ENCODE results near the gene RPS15.
A peak's percentile ranks its signal among the peaks of the same experiment; 100 is the strongest.
"Not testable (repeated sequence)": the region's sequence is repeated elsewhere in the genome, so short reads cannot be mapped to it uniquely, and the experiment has no call there.

RPS15 gene

GRCh38 chr19:1430246-1430645 lies 8.0 kb upstream of the RPS15 start:
- no peak overlapping the region for H3K27ac ChIP-seq (ENCODE audit: low read depth, low read length)
- H3K9me3 ChIP-seq (ENCODE audit: control insufficient read depth, insufficient read depth, low read depth, low read length) = no peaks in the 10 kb centered on the region
- no peaks in the 10 kb centered on the region for H3K27me3 ChIP-seq (ENCODE audit: control insufficient read depth, insufficient read depth, low read length)
- H3K4me1 ChIP-seq (ENCODE audit: control insufficient read depth, insufficient read depth, low read length) = no peaks in the 10 kb centered on the region
- no peak overlapping the region for H3K9ac ChIP-seq (ENCODE audit: low read length)
- no peak overlapping the region for H3K4me3 ChIP-seq (ENCODE audit: low read depth, low read length)
- H3K36me3 ChIP-seq (ENCODE audit: control insufficient read depth, insufficient read depth, low read length) = peaks cover 87% of the 10 kb centered on the region

DNA sequence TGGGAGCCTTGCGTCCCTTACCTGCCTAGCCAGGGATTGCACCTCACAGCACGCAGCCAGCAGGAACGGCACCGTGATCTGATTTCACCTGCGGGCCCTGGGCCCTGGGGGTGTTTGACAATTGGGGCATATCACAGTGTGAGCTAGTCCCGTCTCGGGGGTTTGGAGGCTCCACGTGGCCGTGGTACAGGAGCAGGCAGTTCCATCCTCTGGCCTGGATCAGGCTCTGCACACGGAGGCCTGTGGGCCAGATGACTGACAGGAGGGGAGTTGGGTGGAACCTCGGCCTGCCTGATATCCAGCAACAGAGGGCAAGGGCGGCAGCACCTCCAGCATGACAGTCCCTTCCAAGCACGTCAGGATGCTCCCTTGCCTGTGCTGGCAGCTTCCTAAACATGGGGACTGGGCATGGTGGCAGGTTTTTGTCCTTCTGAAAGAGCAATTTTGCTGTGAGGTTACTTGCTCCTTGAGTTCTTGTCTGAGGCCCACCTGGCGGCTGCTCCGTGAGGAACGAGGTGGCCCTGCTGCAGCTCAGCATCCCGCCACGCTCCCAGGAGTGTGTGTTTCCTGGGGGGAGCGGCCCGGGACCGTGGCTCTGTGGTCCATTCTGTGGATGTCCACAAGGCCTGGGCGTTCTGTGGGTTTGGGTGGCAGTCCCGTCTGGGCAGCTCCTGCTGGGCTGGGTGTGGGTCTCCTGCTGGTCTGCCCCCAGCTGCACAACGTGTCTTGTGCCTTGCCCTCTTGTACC lies 6.3 kb upstream of the RPS15 start:
- H3K27ac ChIP-seq (ENCODE audit: low read depth, low read length) = no peak overlapping the region
- H3K36me3 ChIP-seq (ENCODE audit: control insufficient read depth, insufficient read depth, low read length) = peaks cover 74% of the 10 kb centered on the region
- H3K9ac ChIP-seq (ENCODE audit: low read length) = no peak overlapping the region
- no peaks in the 10 kb centered on the region for H3K9me3 ChIP-seq (ENCODE audit: control insufficient read depth, insufficient read depth, low read depth, low read length)
- no peak overlapping the region for H3K4me3 ChIP-seq (ENCODE audit: low read depth, low read length)
- no peaks in the 10 kb centered on the region for H3K4me1 ChIP-seq (ENCODE audit: control insufficient read depth, insufficient read depth, low read length)
- H3K27me3 ChIP-seq (ENCODE audit: control insufficient read depth, insufficient read depth, low read length) = no peaks in the 10 kb centered on the region

- Histone ChIP-seq H3K4me3 (ENCODE audit: low read depth, low read length) (no peak overlapping the region), H3K9me3 (ENCODE audit: control insufficient read depth, insufficient read depth, low read depth, low read length) (no peaks in the 10 kb centered on the region), H3K36me3 (ENCODE audit: control insufficient read depth, insufficient read depth, low read length) (peaks cover 68% of the 10 kb centered on the region), H3K4me1 (ENCODE audit: control insufficient read depth, insufficient read depth, low read length) (no peaks in the 10 kb centered on the region), H3K27ac (ENCODE audit: low read depth, low read length) (no peak overlapping the region), H3K27me3 (ENCODE audit: control insufficient read depth, insufficient read depth, low read length) (no peaks in the 10 kb centered on the region), H3K9ac (ENCODE audit: low read length) (no peak overlapping the region)
Measured at GRCh38 chr19:1432507-1432887, 5.7 kb upstream of the RPS15 start.

DNA sequence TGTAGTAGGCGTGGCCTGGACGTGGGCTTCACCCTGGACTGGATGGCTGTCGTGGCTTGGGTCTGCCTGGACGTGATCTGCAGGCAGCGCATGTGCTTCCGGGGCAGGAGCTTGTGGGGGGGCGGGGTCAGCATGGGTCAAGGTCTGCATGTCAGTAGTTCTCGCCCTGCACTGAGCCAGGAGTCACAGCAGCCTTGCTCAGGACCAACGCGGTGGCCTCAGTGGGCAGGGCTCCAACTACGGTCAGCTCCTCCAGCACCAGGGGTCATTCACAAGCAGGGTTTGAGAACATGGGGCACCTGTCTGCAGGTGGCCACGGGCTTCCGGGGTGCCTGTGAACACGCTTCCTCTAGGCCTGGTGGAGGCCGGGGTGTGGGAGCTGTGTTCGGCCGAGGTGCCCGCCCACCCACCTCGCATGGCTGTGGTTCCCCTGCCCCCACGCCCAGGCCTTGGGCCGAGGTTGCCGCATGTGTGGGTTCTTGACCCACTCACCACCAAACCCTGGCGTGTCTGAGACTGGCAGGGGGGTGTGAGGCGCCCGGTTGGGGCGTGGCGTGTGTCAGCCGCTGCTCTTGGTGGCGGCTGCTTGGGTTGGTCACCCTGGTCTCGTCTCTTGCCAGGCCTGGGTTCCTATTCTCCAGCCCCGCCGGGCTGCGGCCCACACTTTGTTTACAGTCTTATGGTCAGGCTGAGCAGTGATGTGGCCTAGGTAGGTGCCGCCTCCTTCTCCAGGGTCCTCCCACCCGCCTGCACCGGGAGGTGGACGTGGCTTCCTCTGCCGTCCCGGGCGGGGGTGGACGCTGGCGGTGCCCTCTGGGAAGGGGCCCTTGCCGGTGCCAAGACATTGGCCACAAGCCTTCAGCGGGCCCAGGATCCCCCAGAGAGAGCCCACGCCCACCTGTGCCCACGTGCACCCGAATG lies 4.8 kb upstream of the RPS15 start:
- no peak overlapping the region for H3K27ac ChIP-seq (ENCODE audit: low read depth, low read length)
- H3K9ac ChIP-seq (ENCODE audit: low read length) = no peak overlapping the region
- H3K9me3 ChIP-seq (ENCODE audit: control insufficient read depth, insufficient read depth, low read depth, low read length) = no peaks in the 10 kb centered on the region
- no peak overlapping the region for H3K4me3 ChIP-seq (ENCODE audit: low read depth, low read length)
- H3K27me3 ChIP-seq (ENCODE audit: control insufficient read depth, insufficient read depth, low read length) = no peaks in the 10 kb centered on the region
- H3K4me1 ChIP-seq (ENCODE audit: control insufficient read depth, insufficient read depth, low read length) = no peaks in the 10 kb centered on the region
- H3K36me3 ChIP-seq (ENCODE audit: control insufficient read depth, insufficient read depth, low read length) = peaks cover 60% of the 10 kb centered on the region

DNA sequence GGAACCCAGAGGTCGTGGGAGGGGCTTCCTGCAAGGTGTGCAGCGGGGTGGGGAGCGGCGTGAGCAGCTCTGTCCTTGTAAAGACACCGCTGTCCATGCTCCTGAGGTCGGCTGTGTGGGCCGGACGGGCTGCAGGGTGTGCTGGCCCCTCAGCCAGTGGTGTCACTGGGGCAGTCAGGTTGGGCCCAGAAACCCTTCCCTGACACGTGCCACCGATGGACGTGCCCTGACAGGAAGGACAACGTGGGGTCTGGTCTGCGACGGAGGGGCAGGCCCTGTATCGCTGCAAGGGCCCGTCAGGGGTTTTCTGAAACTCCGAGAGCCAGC lies 4.2 kb upstream of the RPS15 start:
- Histone ChIP-seq H3K27ac (ENCODE audit: low read depth, low read length) (peak overlapping the region; percentile 41; the same call in 1 of the 2 replicates), H3K9ac (ENCODE audit: low read length) (no peak overlapping the region), H3K27me3 (ENCODE audit: control insufficient read depth, insufficient read depth, low read length) (no peaks in the 10 kb centered on the region), H3K4me3 (ENCODE audit: low read depth, low read length) (no peak overlapping the region), H3K9me3 (ENCODE audit: control insufficient read depth, insufficient read depth, low read depth, low read length) (no peaks in the 10 kb centered on the region), H3K4me1 (ENCODE audit: control insufficient read depth, insufficient read depth, low read length) (no peaks in the 10 kb centered on the region), H3K36me3 (ENCODE audit: control insufficient read depth, insufficient read depth, low read length) (peaks cover 54% of the 10 kb centered on the region)

- no peaks in the 10 kb centered on the region for H3K9me3 ChIP-seq (ENCODE audit: control insufficient read depth, insufficient read depth, low read depth, low read length)
- peak overlapping the region; percentile 41; the same call in 1 of the 2 replicates for H3K27ac ChIP-seq (ENCODE audit: low read depth, low read length)
- H3K4me1 ChIP-seq (ENCODE audit: control insufficient read depth, insufficient read depth, low read length) = peaks cover 4% of the 10 kb centered on the region
- H3K9ac ChIP-seq (ENCODE audit: low read length) = no peak overlapping the region
- H3K36me3 ChIP-seq (ENCODE audit: control insufficient read depth, insufficient read depth, low read length) = peaks cover 51% of the 10 kb centered on the region
- no peaks in the 10 kb centered on the region for H3K27me3 ChIP-seq (ENCODE audit: control insufficient read depth, insufficient read depth, low read length)
- no peak overlapping the region for H3K4me3 ChIP-seq (ENCODE audit: low read depth, low read length)
Measured at GRCh38 chr19:1434577-1435060, 3.6 kb upstream of the RPS15 start.

- Histone ChIP-seq H3K36me3 (ENCODE audit: control insufficient read depth, insufficient read depth, low read length) (peaks cover 52% of the 10 kb centered on the region), H3K27me3 (ENCODE audit: control insufficient read depth, insufficient read depth, low read length) (no peaks in the 10 kb centered on the region), H3K4me1 (ENCODE audit: control insufficient read depth, insufficient read depth, low read length) (peaks cover 5% of the 10 kb centered on the region), H3K27ac (ENCODE audit: low read depth, low read length) (0 out of 2 replicates have a peak overlapping the region, but pooled peaks have one; percentile 23), H3K4me3 (ENCODE audit: low read depth, low read length) (no peak overlapping the region), H3K9ac (ENCODE audit: low read length) (no peak overlapping the region), H3K9me3 (ENCODE audit: control insufficient read depth, insufficient read depth, low read depth, low read length) (no peaks in the 10 kb centered on the region)
Measured at GRCh38 chr19:1435378-1435989, 2.7 kb upstream of the RPS15 start.

DNA sequence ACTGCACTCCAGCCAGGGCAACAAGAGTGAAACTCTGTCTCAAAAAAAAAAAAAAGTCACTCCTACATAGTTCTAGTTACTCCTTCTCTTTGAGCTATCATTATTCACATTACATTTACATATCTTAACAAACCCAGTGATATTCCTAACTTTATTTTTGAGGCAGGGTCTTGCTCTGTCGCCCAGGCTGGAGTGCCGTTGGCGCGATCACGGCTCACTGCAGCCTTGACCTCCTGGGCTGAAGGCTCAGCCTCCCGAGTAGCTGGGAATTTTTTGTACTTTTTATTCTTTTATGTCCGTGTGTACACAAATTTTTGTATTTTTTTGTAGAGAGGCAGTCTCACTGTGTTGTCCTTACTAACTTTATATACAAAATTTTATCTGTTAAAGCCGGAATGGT lies 587 bp upstream of the RPS15 start:
- peaks cover 5% of the 10 kb centered on the region for H3K4me1 ChIP-seq (ENCODE audit: control insufficient read depth, insufficient read depth, low read length)
- no peaks in the 10 kb centered on the region for H3K27me3 ChIP-seq (ENCODE audit: control insufficient read depth, insufficient read depth, low read length)
- no peaks in the 10 kb centered on the region for H3K9me3 ChIP-seq (ENCODE audit: control insufficient read depth, insufficient read depth, low read depth, low read length)
- H3K4me3 ChIP-seq (ENCODE audit: low read depth, low read length) = peak overlapping the region; percentile 95
- H3K36me3 ChIP-seq (ENCODE audit: control insufficient read depth, insufficient read depth, low read length) = peaks cover 58% of the 10 kb centered on the region
- H3K27ac ChIP-seq (ENCODE audit: low read depth, low read length) = no peak overlapping the region
- no peak overlapping the region for H3K9ac ChIP-seq (ENCODE audit: low read length)

- peaks cover 48% of the 10 kb centered on the region for H3K36me3 ChIP-seq (ENCODE audit: control insufficient read depth, insufficient read depth, low read length)
- no peaks in the 10 kb centered on the region for H3K9me3 ChIP-seq (ENCODE audit: control insufficient read depth, insufficient read depth, low read depth, low read length)
- peaks cover 6% of the 10 kb centered on the region for H3K4me1 ChIP-seq (ENCODE audit: control insufficient read depth, insufficient read depth, low read length)
- no peaks in the 10 kb centered on the region for H3K27me3 ChIP-seq (ENCODE audit: control insufficient read depth, insufficient read depth, low read length)
- H3K4me3 ChIP-seq (ENCODE audit: low read depth, low read length) = peak overlapping the region; percentile 95
- H3K9ac ChIP-seq (ENCODE audit: low read length) = peak overlapping the region; percentile 97
- peak overlapping the region; percentile 98; the same call in 1 of the 2 replicates for H3K27ac ChIP-seq (ENCODE audit: low read depth, low read length)
Measured at GRCh38 chr19:1438933-1439354, 748 bp downstream of the RPS15 start.

- not testable (repeated sequence) for H3K27ac ChIP-seq (ENCODE audit: low read depth, low read length); H3K27me3 ChIP-seq (ENCODE audit: control insufficient read depth, insufficient read depth, low read length); H3K9me3 ChIP-seq (ENCODE audit: control insufficient read depth, insufficient read depth, low read depth, low read length)
- Histone ChIP-seq H3K4me1 (ENCODE audit: control insufficient read depth, insufficient read depth, low read length) (peaks cover 12% of the 10 kb centered on the region), H3K4me3 (ENCODE audit: low read depth, low read length) (peak overlapping the region; percentile 95), H3K9ac (ENCODE audit: low read length) (peak overlapping the region; percentile 97), H3K36me3 (ENCODE audit: control insufficient read depth, insufficient read depth, low read length) (peaks cover 40% of the 10 kb centered on the region)
Measured at GRCh38 chr19:1439525-1440417, 1.6 kb downstream of the RPS15 start.

Measured in HUES6 (cell line).